HepG2 (cell line): ENCODE results near the gene CDC23. TPM values are rescaled to one million over a fixed set of nuclear protein-coding genes. Genes with fewer than 3 reads are reported as not detected.

Experiments
- ATAC-seq: fragments of 200-7000 bp; cut with Tn5 transposase; 3 replicates; pipeline ENCODE4 v1.9.1; 2020; ENCODE audit warnings: mild to moderate bottlenecking, moderate library complexity
- BruUV-seq: library from RNA; stranded (reverse); fragments of 400-500 nt; replicated peaks from 2 replicates; lab custom pipeline; 2021; lab: Mats Ljungman, UMichigan
- CTCF ChIA-PET: fragments of 300-600 bp; formaldehyde crosslinking; extraction: SDS; loops from one replicate; lab custom pipeline; 2021; ENCODE audit warnings: low total read pairs, inconsistent platforms, low intra/inter-chr PET ratio; lab: Yijun Ruan, JAX
- POLR2A ChIA-PET: fragments of 350-600 bp; sonication (Branson Sonifier 250); formaldehyde crosslinking; loops from one replicate; lab custom pipeline; 2020; ENCODE audit warnings: antibody characterized with exemption, inconsistent platforms; lab: Yijun Ruan, JAX
- DNase-seq: peaks from one replicate; pipeline ENCODE4 v3.0.0-alpha.2; 2015; ENCODE audit warnings: low spot score
- FAIRE-seq: peaks from 3 replicates; lab custom pipeline; 2011; peaks lifted over from hg19 to GRCh38; lab: Jason Lieb, UNC
- H2AFZ ChIP-seq: one replicate; pipeline ENCODE4 v1.6.1; 2011; ENCODE audit warnings: low read length, inconsistent platforms
- H3K27ac ChIP-seq: fragments of 300-600 bp; 3 replicates; pipeline ENCODE4 v1.8.0; 2011; ENCODE audit warnings: mixed run types, mild to moderate bottlenecking, mixed read lengths, low read length, inconsistent platforms; ENCODE audit not compliant: insufficient read depth; ENCODE audit errors: extremely low read length
- H3K27me3 ChIP-seq, 2 experiments: fragments of 200-600 bp in 1 of 2; 2 replicates in 1 of 2; 3 replicates in 1 of 2; pipeline versions ENCODE4 v1.6.0 to v1.8.0; 2011; ENCODE audit warnings: low read length in 2 of 2, mild to moderate bottlenecking in 2 of 2, moderate library complexity in 2 of 2, inconsistent platforms in 1 of 2; ENCODE audit not compliant: insufficient read depth in 2 of 2, control insufficient read depth in 1 of 2
- H3K36me3 ChIP-seq, 2 experiments: fragments of 200-600 bp in 1 of 2; replicated peaks in 1 of 2; 2 replicates in 1 of 2; 3 replicates in 1 of 2; pipeline versions ENCODE4 v1.5.1 to v1.8.0; 2011; ENCODE audit warnings: low read length in 2 of 2, inconsistent platforms in 1 of 2; ENCODE audit not compliant: insufficient read depth in 2 of 2, control insufficient read depth in 1 of 2
- H3K4me1 ChIP-seq: 2 replicates; pipeline ENCODE4 v1.5.1; 2012; ENCODE audit warnings: low read length, inconsistent platforms; ENCODE audit not compliant: insufficient read depth
- H3K4me2 ChIP-seq: 2 replicates; pipeline ENCODE4 v1.6.0; 2011; ENCODE audit warnings: low read depth, low read length, inconsistent platforms
- H3K4me3 ChIP-seq, 3 experiments: fragments of 200-600 bp in 1 of 3; sonication (generic), shearing (Covaris generic) in 1 of 3; replicated peaks in 1 of 3; 2 replicates each; pipeline ENCODE4 v1.5.1; 2011 to 2016; ENCODE audit warnings: low read length in 3 of 3, inconsistent platforms in 2 of 3, low read depth in 2 of 3, mild to moderate bottlenecking in 2 of 3, control low read depth in 1 of 3, mixed read lengths in 1 of 3; ENCODE audit not compliant: insufficient read depth in 1 of 3
- H3K79me2 ChIP-seq: one replicate; pipeline ENCODE4 v1.6.1; 2011; ENCODE audit warnings: low read length, inconsistent platforms; ENCODE audit not compliant: insufficient read depth
- H3K9ac ChIP-seq: 2 replicates; pipeline ENCODE4 v1.6.0; 2011; ENCODE audit warnings: mild to moderate bottlenecking, low read depth, low read length, inconsistent platforms; ENCODE audit not compliant: insufficient read depth
- H3K9me3 ChIP-seq: 2 replicates; pipeline ENCODE4 v1.5.1; 2012; ENCODE audit warnings: mild to moderate bottlenecking, low read length
- H4K20me1 ChIP-seq: 2 replicates; pipeline ENCODE4 v1.6.0; 2011; ENCODE audit warnings: inconsistent platforms, mild to moderate bottlenecking, low read length, moderate library complexity; ENCODE audit not compliant: insufficient read depth
- AHDC1 ChIP-seq: sonication (generic); formaldehyde crosslinking; IDR thresholded peaks from 2 replicates; pipeline ENCODE4 v1.5.1; 2020; ENCODE audit warnings: mild to moderate bottlenecking, missing genetic modification reagents, borderline replicate concordance
- ATF1 ChIP-seq: IDR thresholded peaks from 2 replicates; pipeline ENCODE4 v1.6.1; 2016; ENCODE audit warnings: mild to moderate bottlenecking, control low read depth
- BRCA1 ChIP-seq: sonication (generic); formaldehyde crosslinking; IDR thresholded peaks from 2 replicates; pipeline ENCODE4 v1.4.0; 2020; ENCODE audit warnings: missing genetic modification reagents
- DBP ChIP-seq: sonication (generic); formaldehyde crosslinking; IDR thresholded peaks from 2 replicates; pipeline ENCODE4 v1.4.0; 2020; ENCODE audit warnings: missing genetic modification reagents; ENCODE audit errors: not compliant biosample characterization
- FOXP1 ChIP-seq, 2 experiments: fragments of 450-650 bp in 1 of 2; IDR thresholded peaks; 2 replicates each; pipeline ENCODE4 v1.6.1; 2017 to 2018; ENCODE audit warnings: antibody characterized with exemption in 1 of 2
- KIAA2018 ChIP-seq: sonication (generic); formaldehyde crosslinking; IDR thresholded peaks from 2 replicates; pipeline ENCODE4 v1.5.0; 2020; ENCODE audit warnings: mild to moderate bottlenecking, missing genetic modification reagents, borderline replicate concordance
- KLF16 ChIP-seq, 2 experiments: sonication (generic) in 1 of 2; formaldehyde crosslinking in 1 of 2; IDR thresholded peaks; 2 replicates each; pipeline versions ENCODE4 v1.6.1 to v1.8.0; 2016 to 2023; ENCODE audit warnings: missing genetic modification reagents in 2 of 2, missing compliant biosample characterization in 1 of 2
- MAFF ChIP-seq: IDR thresholded peaks from 2 replicates; pipeline ENCODE4 v1.6.1; 2011; ENCODE audit warnings: low read depth, low read length, improper control_type of control experiment
- SAFB2 ChIP-seq: sonication (generic); formaldehyde crosslinking; IDR thresholded peaks from 2 replicates; pipeline ENCODE4 v1.5.1; 2020; ENCODE audit warnings: missing genetic modification reagents, low read depth, mild to moderate bottlenecking, borderline replicate concordance
- ZNF382 ChIP-seq: sonication (generic); formaldehyde crosslinking; IDR thresholded peaks from 2 replicates; pipeline ENCODE4 v1.5.0; 2020; ENCODE audit warnings: missing genetic modification reagents, mild to moderate bottlenecking, borderline replicate concordance
- WGBS: methylation state at CpG from one replicate; pipeline ENCODE4 v1.1.6; 2017; ENCODE audit warnings: low lambda C conversion rate; 5-methylcytosine and 5-hydroxymethylcytosine counted together
- in situ Hi-C: cut with HindIII; loops from 2 replicates; pipeline ENCODE4 v1.10.0; 2017; ENCODE audit warnings: low pct_unique_long_range_greater_than_20kb; ENCODE audit not compliant: extremely low pct_ligation_motif_present
- intact Hi-C: fragments of 100-400 bp; cut with micrococcal nuclease; formaldehyde crosslinking; loops from one replicate; pipeline ENCODE4 v1.10.0; 2022; ENCODE audit not compliant: unreplicated experiment
- polyA plus RNA-seq, 8 experiments: library from polyadenylated mRNA; depleted of rRNA in 3 of 8; stranded (reverse) in 7 of 8; unstranded in 1 of 8; fragments of >200 nt; fragmentation: Illumina TruSeq in 4 of 8; extraction: Trizol in 4 of 8; gene quantifications; 2 replicates each; pipeline versions ENCODE4 v1.2.1 to v1.2.3, GENCODE V29; 2011 to 2016; ENCODE audit warnings: low read depth in 4 of 8, missing spikeins in 1 of 8, mixed read lengths in 1 of 8; ENCODE audit not compliant: insufficient read depth in 1 of 8
- total RNA-seq, 5 experiments: library from RNA; depleted of rRNA; stranded (reverse); fragments of >200 nt; fragmentation: Illumina TruSeq; extraction: Trizol; gene quantifications; 2 replicates each; pipeline ENCODE4 v1.2.3, GENCODE V29; 2016; ENCODE audit warnings: low read depth in 1 of 5

The CDC23 gene
- total and polyA plus RNA-seq, 2 of the 13 experiments (the other 11 are each of a cell fraction or from before 2014, with no cell fraction given) = 38.3 to 47.7 TPM

- no peaks in the 10 kb centered on the region for H3K4me1 ChIP-seq
- TF ChIP-seq DBP (CRISPR knock-in tag) = no peak
- no peak for TF ChIP-seq ATF1 (CRISPR knock-in tag)
- TF ChIP-seq FOXP1 (IDR thresholded peaks at IDR 0.05) = no peak
- no peak for TF ChIP-seq FOXP1 (CRISPR knock-in tag; IDR thresholded peaks at IDR 0.05)
- TF ChIP-seq AHDC1 (CRISPR knock-in tag) = no peak
- TF ChIP-seq KIAA2018 = no peak
- no peak for TF ChIP-seq ZNF382
- no peak for TF ChIP-seq MAFF
- TF ChIP-seq BRCA1 (CRISPR knock-in tag) = no peak
- TF ChIP-seq KLF16 (CRISPR knock-in tag; IDR thresholded peaks at IDR 0.05) = no peak
- TF ChIP-seq SAFB2 (CRISPR knock-in tag) = no peak
Measured at GRCh38 chr5:138149530-138149929, 63.6 kb downstream of the CDC23 start.

More at GRCh38 chr5:138149530-138149929, 63.6 kb downstream of the CDC23 start:
- Histone ChIP-seq H2AFZ (no peak overlapping the region), H3K4me3 (no peak overlapping the region), H4K20me1 (no peaks in the 10 kb centered on the region), H3K27me3 (no peaks in the 10 kb centered on the region), H3K36me3 (no peaks in the 10 kb centered on the region), H3K4me2 (no peak overlapping the region), H3K9me3 (no peaks in the 10 kb centered on the region), H3K9ac (no peak overlapping the region), H3K27ac (no peak overlapping the region), H3K79me2 (no peaks in the 10 kb centered on the region)
- ATAC-seq (no peak), DNase-seq (no peak), FAIRE-seq (no peak)
- 27% methylated on average over 3 of the region's 3 CpGs for WGBS
- ChIA-PET CTCF (no interaction called here), POLR2A (no interaction called here)
- in situ Hi-C loops = no loop called here
- intact Hi-C loops = no loop called here
- BruUV-seq = no TSS peak
